RWPE2 (cell line): ENCODE measurements around the gene RPA1.

Source experiments
- ATAC-seq: fragments of 200-7000 bp; cut with Tn5 transposase; 3 replicates; pipeline ENCODE4 v1.9.1; 2021; ENCODE audit warnings: low read depth
- DNase-seq: peaks from one replicate; pipeline ENCODE4 v3.0.0-alpha.2; 2020; ENCODE audit warnings: low spot score
- H3K27ac ChIP-seq: fragments of 450-650 bp; 2 replicates; pipeline ENCODE4 v1.5.1; 2017; ENCODE audit warnings: mild to moderate bottlenecking; ENCODE audit not compliant: poor library complexity, severe bottlenecking
- H3K27me3 ChIP-seq: fragments of 250-450 bp; sonication (Bioruptor Pico); 2 replicates; pipeline ENCODE4 v1.5.1; 2021; ENCODE audit warnings: mild to moderate bottlenecking, moderate library complexity; ENCODE audit not compliant: insufficient read depth, poor library complexity, severe bottlenecking
- H3K36me3 ChIP-seq: fragments of 250-450 bp; sonication (Bioruptor Pico); 2 replicates; pipeline ENCODE4 v1.5.1; 2020; ENCODE audit warnings: low read depth, mild to moderate bottlenecking, moderate library complexity
- H3K4me1 ChIP-seq: fragments of 250-450 bp; sonication (Bioruptor Pico); 2 replicates; pipeline ENCODE4 v1.5.1; 2021; ENCODE audit warnings: mild to moderate bottlenecking, moderate library complexity; ENCODE audit not compliant: insufficient read depth, poor library complexity, severe bottlenecking
- H3K4me3 ChIP-seq: fragments of 250-450 bp; sonication (Bioruptor Pico); 2 replicates; pipeline ENCODE4 v1.5.1; 2021; ENCODE audit warnings: mild to moderate bottlenecking, moderate library complexity; ENCODE audit not compliant: severe bottlenecking
- H3K9me3 ChIP-seq: fragments of 250-450 bp; sonication (Bioruptor Pico); 2 replicates; pipeline ENCODE4 v1.5.1; 2021; ENCODE audit warnings: mild to moderate bottlenecking, moderate library complexity; ENCODE audit not compliant: severe bottlenecking
- TF ChIP-seq, protein P1 (sequence below): fragments of 450-650 bp; IDR thresholded peaks from one replicate; pipeline ENCODE4 v1.5.1; 2017; ENCODE audit warnings: mild to moderate bottlenecking, moderate library complexity; ENCODE audit not compliant: poor library complexity, severe bottlenecking

Gene RPA1

DNA sequence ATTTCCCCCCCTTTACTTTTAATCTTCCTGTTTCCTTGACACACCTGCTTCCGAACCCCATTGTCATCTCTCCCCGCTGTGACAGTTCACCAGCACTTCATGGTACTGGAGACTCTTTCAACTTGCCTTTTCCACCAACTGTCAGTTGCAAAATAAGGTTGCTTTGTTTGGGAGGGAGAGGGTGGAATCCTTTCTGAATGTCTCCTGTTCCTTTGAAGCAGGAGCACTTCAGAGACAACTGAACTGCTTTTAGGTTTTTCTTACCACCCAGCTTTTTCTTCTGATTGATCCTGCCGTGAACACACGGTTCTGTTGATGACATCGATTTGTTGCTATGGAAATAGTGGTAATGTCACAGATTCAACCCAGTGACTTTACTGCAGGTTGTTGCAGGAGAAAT, 42.0 kb downstream of the RPA1 start:
- DNase-seq (no peak), ATAC-seq (no peak)
- Histone ChIP-seq H3K36me3 (peaks cover 91% of the 10 kb centered on the region), H3K4me3 (no peak overlapping the region), H3K9me3 (no peaks in the 10 kb centered on the region), H3K27me3 (no peaks in the 10 kb centered on the region), H3K27ac (no peak overlapping the region), H3K4me1 (no peaks in the 10 kb centered on the region)
- TF ChIP-seq, protein P1, sequence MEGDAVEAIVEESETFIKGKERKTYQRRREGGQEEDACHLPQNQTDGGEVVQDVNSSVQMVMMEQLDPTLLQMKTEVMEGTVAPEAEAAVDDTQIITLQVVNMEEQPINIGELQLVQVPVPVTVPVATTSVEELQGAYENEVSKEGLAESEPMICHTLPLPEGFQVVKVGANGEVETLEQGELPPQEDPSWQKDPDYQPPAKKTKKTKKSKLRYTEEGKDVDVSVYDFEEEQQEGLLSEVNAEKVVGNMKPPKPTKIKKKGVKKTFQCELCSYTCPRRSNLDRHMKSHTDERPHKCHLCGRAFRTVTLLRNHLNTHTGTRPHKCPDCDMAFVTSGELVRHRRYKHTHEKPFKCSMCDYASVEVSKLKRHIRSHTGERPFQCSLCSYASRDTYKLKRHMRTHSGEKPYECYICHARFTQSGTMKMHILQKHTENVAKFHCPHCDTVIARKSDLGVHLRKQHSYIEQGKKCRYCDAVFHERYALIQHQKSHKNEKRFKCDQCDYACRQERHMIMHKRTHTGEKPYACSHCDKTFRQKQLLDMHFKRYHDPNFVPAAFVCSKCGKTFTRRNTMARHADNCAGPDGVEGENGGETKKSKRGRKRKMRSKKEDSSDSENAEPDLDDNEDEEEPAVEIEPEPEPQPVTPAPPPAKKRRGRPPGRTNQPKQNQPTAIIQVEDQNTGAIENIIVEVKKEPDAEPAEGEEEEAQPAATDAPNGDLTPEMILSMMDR: no peak

DNA sequence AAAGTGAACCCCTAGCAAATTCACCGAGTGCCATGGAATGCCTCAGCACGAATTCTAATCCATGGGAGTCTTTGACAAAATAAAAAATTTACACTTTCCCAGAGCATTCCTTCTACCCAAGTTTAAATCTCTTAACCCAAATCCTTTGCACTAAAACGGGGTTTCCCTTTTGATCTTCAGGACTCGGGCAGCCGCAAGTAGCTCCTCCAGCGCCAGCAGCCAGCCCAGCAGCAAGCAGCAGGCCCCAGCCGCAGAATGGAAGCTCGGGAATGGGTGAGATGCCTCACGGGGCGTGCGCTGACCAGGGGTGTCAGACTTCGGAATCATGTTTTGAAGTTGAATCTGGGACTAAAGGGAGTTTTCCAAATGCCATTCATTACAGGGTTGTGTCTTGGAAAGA, 42.4 kb downstream of the RPA1 start:
- ATAC-seq (no peak), DNase-seq (no peak)
- Histone ChIP-seq H3K36me3 (peaks cover 92% of the 10 kb centered on the region), H3K4me3 (no peak overlapping the region), H3K27ac (no peak overlapping the region), H3K27me3 (no peaks in the 10 kb centered on the region), H3K4me1 (no peaks in the 10 kb centered on the region), H3K9me3 (no peaks in the 10 kb centered on the region)
- TF ChIP-seq, protein P1: no peak

DNA sequence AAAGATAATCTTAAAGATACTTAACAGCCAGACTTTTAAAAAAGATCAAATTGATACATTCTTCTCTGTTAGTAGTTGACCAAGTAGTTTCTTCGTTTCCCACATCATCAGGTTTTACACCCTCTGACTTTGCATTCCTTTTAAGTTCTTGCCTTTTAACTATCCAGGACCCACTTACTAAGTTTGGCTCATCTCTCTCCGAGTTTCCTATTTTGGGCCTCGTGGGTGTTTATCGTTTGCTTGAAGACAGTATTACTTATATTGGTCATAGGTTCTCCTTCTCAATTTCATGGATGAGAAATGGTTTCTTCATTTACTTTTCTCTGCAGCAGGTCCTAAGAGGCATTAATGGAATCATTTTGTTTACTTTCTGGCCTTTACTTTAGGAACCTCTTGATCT, 43.2 kb downstream of the RPA1 start:
- TF ChIP-seq, protein P1: no peak
- Histone ChIP-seq H3K27me3 (no peaks in the 10 kb centered on the region), H3K36me3 (peaks cover 92% of the 10 kb centered on the region), H3K27ac (no peak overlapping the region), H3K4me3 (no peak overlapping the region), H3K4me1 (no peaks in the 10 kb centered on the region), H3K9me3 (no peaks in the 10 kb centered on the region)
- DNase-seq (no peak), ATAC-seq (no peak)

DNA sequence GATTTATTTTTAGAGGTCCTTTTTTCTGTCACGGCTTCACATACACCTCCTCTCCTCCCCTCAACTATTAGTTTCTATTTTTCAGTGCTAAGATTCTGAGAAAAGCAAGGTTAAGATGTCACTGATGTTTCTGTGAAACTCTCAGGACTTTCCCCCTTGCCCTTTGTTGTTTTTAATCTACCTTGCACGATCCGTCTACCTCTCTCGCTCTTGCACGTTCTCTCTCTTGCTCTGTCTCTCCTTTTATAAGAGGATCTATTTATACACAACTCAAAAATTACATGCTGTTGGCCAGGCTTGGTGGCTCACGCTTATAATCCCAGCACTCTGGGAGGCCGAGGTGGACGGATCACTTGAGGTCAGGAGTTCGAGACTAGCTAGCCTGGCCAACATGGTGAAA, 43.6 kb downstream of the RPA1 start:
- H3K27ac ChIP-seq: no peak overlapping the region
- H3K4me3 ChIP-seq: no peak overlapping the region
- no peaks in the 10 kb centered on the region for H3K9me3 ChIP-seq
- H3K36me3 ChIP-seq: peaks cover 92% of the 10 kb centered on the region
- no peaks in the 10 kb centered on the region for H3K4me1 ChIP-seq
- TF ChIP-seq, protein P1: no peak
- no peak for ATAC-seq
- H3K27me3 ChIP-seq: no peaks in the 10 kb centered on the region
- DNase-seq: no peak

DNA sequence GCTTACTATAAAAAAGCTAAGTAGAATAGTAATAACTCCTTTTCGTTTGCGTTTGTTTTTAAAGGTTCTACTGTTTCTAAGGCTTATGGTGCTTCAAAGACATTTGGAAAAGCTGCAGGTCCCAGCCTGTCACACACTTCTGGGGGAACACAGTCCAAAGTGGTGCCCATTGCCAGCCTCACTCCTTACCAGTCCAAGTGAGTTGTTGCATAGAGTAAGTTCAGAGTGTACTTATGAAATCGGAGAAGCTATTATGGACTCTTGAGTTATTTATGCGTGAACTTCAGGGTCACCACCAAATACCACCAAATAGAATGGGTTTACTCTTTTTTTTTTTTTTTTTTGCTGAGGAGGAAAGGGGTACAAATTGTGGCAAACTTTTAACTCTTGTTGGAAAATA, 45.8 kb downstream of the RPA1 start:
- Histone ChIP-seq H3K9me3 (no peaks in the 10 kb centered on the region), H3K4me3 (no peak overlapping the region), H3K27ac (no peak overlapping the region), H3K27me3 (no peaks in the 10 kb centered on the region), H3K36me3 (peaks cover 89% of the 10 kb centered on the region), H3K4me1 (no peaks in the 10 kb centered on the region)
- TF ChIP-seq, protein P1: no peak
- DNase-seq: no peak
- no peak for ATAC-seq
